RCC 7860 (cell line): ENCODE results near the gene NLRC5.
"Not testable (repeated sequence)": the region's sequence is repeated elsewhere in the genome, so short reads cannot be mapped to it uniquely, and the experiment has no call there.

Experiments
- DNase-seq: peaks from one replicate; pipeline ENCODE4 v3.0.0-alpha.2; 2015; ENCODE audit warnings: low spot score
- FAIRE-seq: peaks from 2 replicates; lab custom pipeline; 2012; peaks lifted over from hg19 to GRCh38; lab: Jason Lieb, UNC

NLRC5 gene

GRCh38 chr16:57041182-57042156 is 52.1 kb downstream of the NLRC5 start:
- no peak for FAIRE-seq
- no peak for DNase-seq

- no peak for DNase-seq
- no peak for FAIRE-seq
These were observed 53.1 kb downstream of the NLRC5 start for GRCh38 chr16:57042157-57043111.

- DNase-seq (no peak), FAIRE-seq (no peak)
These were observed 53.9 kb downstream of the NLRC5 start for GRCh38 chr16:57043248-57043647.

- DNase-seq (no peak), FAIRE-seq (no peak)
These were observed 55.8 kb downstream of the NLRC5 start for GRCh38 chr16:57044931-57045693.

GRCh38 chr16:57045694-57046381 is 56.5 kb downstream of the NLRC5 start:
- DNase-seq (no peak), FAIRE-seq (no peak)

GRCh38 chr16:57048095-57048494 is 58.7 kb downstream of the NLRC5 start:
- no peak for DNase-seq
- FAIRE-seq = no peak

- no peak for DNase-seq
These were observed 60.3 kb downstream of the NLRC5 start for GRCh38 chr16:57049678-57050077.

GRCh38 chr16:57051696-57052228 is 62.4 kb downstream of the NLRC5 start:
- DNase-seq (no peak), FAIRE-seq (no peak)

More at GRCh38 chr16:57049678-57050077, 60.3 kb downstream of the NLRC5 start:
- no peak for FAIRE-seq

GRCh38 chr16:57053206-57053605 is 63.8 kb downstream of the NLRC5 start:
- no peak for DNase-seq
- FAIRE-seq = no peak

GRCh38 chr16:57054338-57054737 is 65.0 kb downstream of the NLRC5 start:
- FAIRE-seq (no peak), DNase-seq (no peak)

- FAIRE-seq (no peak), DNase-seq (no peak)
These were observed 65.4 kb downstream of the NLRC5 start for GRCh38 chr16:57054771-57055170.

- no peak for FAIRE-seq
- no peak for DNase-seq
These were observed 66.3 kb downstream of the NLRC5 start for GRCh38 chr16:57055671-57056070.

- DNase-seq = no peak
- FAIRE-seq = no peak
These were observed 69.0 kb downstream of the NLRC5 start for GRCh38 chr16:57058291-57058861.

GRCh38 chr16:57060323-57061083 is 71.1 kb downstream of the NLRC5 start:
- DNase-seq = no peak
- no peak for FAIRE-seq

- FAIRE-seq (no peak), DNase-seq (no peak)
These were observed 71.9 kb downstream of the NLRC5 start for GRCh38 chr16:57061084-57061905.

GRCh38 chr16:57062329-57062728 is 73.0 kb downstream of the NLRC5 start:
- DNase-seq (no peak), FAIRE-seq (no peak)

- not testable (repeated sequence) for DNase-seq, FAIRE-seq
These were observed 73.8 kb downstream of the NLRC5 start for GRCh38 chr16:57063189-57063588.

GRCh38 chr16:57064995-57065394 is 75.6 kb downstream of the NLRC5 start:
- DNase-seq (no peak), FAIRE-seq (no peak)
